OCI-M2 (cell line): ENCODE data around the gene PTPRR.

Source experiments
- DNase-seq: peaks from one replicate; lab custom pipeline; 2025; ENCODE audit not compliant: unreplicated experiment; lab: John Stamatoyannopoulos, UW

Gene PTPRR

GRCh38 chr12:70648191-70648590, 272.3 kb downstream of the PTPRR start:
- DNase-seq: no peak

- DNase-seq: no peak
These were observed 273.7 kb downstream of the PTPRR start for GRCh38 chr12:70646850-70647249.

GRCh38 chr12:70645494-70646317, 274.8 kb downstream of the PTPRR start:
- DNase-seq: no peak

GRCh38 chr12:70644861-70645260, 275.7 kb downstream of the PTPRR start:
- DNase-seq: no peak

- DNase-seq: no peak
These were observed 276.6 kb downstream of the PTPRR start for GRCh38 chr12:70643939-70644338.

GRCh38 chr12:70641691-70642090, 278.8 kb downstream of the PTPRR start:
- no peak for DNase-seq

- DNase-seq: no peak
These were observed 279.6 kb downstream of the PTPRR start for GRCh38 chr12:70640901-70641300.

- DNase-seq: no peak
These were observed 281.0 kb downstream of the PTPRR start for GRCh38 chr12:70639535-70639934.

GRCh38 chr12:70638639-70639360, 281.7 kb downstream of the PTPRR start:
- no peak for DNase-seq

- DNase-seq: no peak
These were observed 283.0 kb downstream of the PTPRR start, which contains the start of gene PTPRB for GRCh38 chr12:70637303-70638085. Gene PTPRB (minus strand): TSS chr12:70637429. CDS start chr12:70637395, 34 bp downstream.

GRCh38 chr12:70635755-70636154, 284.8 kb downstream of the PTPRR start:
- DNase-seq: no peak

- DNase-seq: no peak
These were observed 291.6 kb downstream of the PTPRR start for GRCh38 chr12:70628701-70629480.

GRCh38 chr12:70627677-70628076, 292.9 kb downstream of the PTPRR start:
- DNase-seq: no peak

- DNase-seq: no peak
These were observed 294.4 kb downstream of the PTPRR start for GRCh38 chr12:70626180-70626579.

GRCh38 chr12:70619471-70620152, 300.9 kb downstream of the PTPRR start:
- DNase-seq: no peak

- no peak for DNase-seq
These were observed 302.2 kb downstream of the PTPRR start for GRCh38 chr12:70618371-70618770.

- no peak for DNase-seq
These were observed 303.1 kb downstream of the PTPRR start for GRCh38 chr12:70617450-70617849.

- no peak for DNase-seq
These were observed 305.2 kb downstream of the PTPRR start for GRCh38 chr12:70615174-70615866.

- no peak for DNase-seq
These were observed 310.6 kb downstream of the PTPRR start for GRCh38 chr12:70609739-70610491.
